Measurements from ENCODE around the gene WHRN.

DNA sequence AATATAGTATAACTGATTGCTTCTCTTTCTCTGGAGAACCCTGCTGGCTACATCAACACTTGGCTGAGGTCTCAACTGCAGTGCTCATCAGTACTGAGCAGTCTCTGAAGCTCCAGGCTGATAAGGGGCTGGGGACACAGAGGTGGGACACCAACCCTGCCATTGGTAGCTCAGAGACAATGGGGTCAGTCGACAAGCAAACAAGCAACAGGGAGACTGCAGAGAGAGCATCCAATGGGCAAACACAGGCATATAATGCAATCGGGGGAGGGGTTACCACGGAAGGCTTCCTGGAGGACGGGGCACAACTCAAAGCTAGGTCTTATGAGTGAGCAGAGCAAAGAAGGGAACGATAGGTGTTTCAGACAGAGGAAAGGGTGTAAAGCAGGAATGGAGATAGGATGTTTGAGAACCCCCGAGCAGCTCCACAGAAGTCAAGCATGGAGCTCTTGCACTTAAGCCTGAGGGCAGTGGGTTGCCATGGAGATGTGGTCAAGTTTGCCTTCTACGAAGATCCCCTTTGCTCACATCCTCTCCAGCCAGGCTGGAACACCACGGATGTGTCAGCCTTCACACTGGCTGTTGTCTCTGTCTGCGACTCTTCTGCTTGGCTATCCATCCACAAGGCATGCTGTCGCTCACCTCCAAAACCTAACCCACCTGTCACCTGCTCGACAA, 96.0 kb downstream of the WHRN start:
- TF ChIP-seq POLR2AphosphoS5 (IDR thresholded peaks at IDR 0.05) (no peak), POLR2A (IDR thresholded peaks at IDR 0.05; ENCODE audit: low read depth) (no peak)
- TF ChIP-seq, protein P1, sequence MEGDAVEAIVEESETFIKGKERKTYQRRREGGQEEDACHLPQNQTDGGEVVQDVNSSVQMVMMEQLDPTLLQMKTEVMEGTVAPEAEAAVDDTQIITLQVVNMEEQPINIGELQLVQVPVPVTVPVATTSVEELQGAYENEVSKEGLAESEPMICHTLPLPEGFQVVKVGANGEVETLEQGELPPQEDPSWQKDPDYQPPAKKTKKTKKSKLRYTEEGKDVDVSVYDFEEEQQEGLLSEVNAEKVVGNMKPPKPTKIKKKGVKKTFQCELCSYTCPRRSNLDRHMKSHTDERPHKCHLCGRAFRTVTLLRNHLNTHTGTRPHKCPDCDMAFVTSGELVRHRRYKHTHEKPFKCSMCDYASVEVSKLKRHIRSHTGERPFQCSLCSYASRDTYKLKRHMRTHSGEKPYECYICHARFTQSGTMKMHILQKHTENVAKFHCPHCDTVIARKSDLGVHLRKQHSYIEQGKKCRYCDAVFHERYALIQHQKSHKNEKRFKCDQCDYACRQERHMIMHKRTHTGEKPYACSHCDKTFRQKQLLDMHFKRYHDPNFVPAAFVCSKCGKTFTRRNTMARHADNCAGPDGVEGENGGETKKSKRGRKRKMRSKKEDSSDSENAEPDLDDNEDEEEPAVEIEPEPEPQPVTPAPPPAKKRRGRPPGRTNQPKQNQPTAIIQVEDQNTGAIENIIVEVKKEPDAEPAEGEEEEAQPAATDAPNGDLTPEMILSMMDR (IDR thresholded peaks at IDR 0.05), result no peak
